Omental fat pad (tissue), 4 donors: Measurements from ENCODE around the gene ELFN1. TPM values are rescaled to one million over a fixed set of nuclear protein-coding genes. Genes with fewer than 3 reads are reported as not detected.
"Not testable (repeated sequence)": the region's sequence is repeated elsewhere in the genome, so short reads cannot be mapped to it uniquely, and the experiment has no call there.

Source experiments
- ATAC-seq: fragments of 150-250 bp; one replicate; pipeline ENCODE4 v1.9.1; 2016; ENCODE audit warnings: mild to moderate bottlenecking, moderate library complexity; ENCODE audit not compliant: low FRiP score
- DNase-seq: peaks from one replicate; pipeline ENCODE4 v3.0.0-alpha.2; 2019; ENCODE audit warnings: low spot score
- total RNA-seq, 4 donors: library from RNA; depleted of rRNA; stranded (reverse); fragments of >200 nt; gene quantifications; one replicate each; pipeline ENCODE4 v1.1.0, GENCODE V29; 2016
- TF ChIP-seq, protein P1 (sequence below), 3 donors: fragments of 450-650 bp; IDR thresholded peaks; one replicate each; pipeline ENCODE4 v1.5.1; 2016 to 2017; ENCODE audit warnings: antibody characterized with exemption in 3 of 3, mild to moderate bottlenecking in 3 of 3, moderate library complexity in 2 of 3

ELFN1 gene
- total RNA-seq, 4 donors from 2014 or later, result 3.8 to 6.0 (median 4.1) TPM

DNA sequence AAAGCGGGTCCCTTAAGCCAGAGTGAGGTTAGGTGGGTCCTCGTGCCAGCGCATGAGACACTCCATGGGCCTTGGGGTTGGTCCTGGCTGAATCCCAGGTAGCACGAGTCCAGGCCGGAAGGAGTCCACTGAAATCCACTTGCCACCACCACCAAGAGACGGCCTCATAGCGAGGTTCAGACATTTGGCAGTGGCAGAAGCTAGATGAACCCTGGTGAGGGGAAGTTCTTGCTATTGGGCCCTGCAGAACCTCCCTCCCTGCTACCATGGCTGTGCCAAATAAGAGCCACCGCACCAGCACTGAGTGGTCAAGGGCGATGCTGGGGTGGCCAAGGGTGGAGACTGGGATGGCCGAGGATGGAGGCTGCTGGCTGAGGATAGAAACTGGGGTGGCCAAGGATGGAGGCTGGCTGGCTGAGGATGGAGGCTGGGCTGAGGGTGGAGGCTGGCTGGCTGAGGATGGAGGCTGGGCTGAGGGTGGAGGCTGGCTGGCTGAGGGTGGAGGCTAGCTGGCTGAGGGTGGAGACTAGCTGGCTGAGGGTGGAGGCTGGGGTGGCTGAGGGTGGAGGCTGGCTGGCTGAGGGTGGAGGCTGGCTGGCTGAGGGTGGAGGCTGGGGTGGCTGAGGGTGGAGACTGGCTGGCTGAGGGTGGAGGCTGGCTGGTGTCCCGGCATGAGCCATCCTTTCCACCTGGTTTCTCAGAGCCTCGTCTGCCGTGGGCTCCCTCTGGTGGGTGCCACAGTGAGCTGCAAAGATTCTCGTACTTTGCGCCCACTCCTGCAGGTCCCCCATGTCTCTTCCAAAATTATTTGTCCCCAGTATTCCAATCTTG is 88.2 kb downstream of the ELFN1 start:
- ATAC-seq (peak; percentile 70), DNase-seq (no peak)
- TF ChIP-seq, protein P1, sequence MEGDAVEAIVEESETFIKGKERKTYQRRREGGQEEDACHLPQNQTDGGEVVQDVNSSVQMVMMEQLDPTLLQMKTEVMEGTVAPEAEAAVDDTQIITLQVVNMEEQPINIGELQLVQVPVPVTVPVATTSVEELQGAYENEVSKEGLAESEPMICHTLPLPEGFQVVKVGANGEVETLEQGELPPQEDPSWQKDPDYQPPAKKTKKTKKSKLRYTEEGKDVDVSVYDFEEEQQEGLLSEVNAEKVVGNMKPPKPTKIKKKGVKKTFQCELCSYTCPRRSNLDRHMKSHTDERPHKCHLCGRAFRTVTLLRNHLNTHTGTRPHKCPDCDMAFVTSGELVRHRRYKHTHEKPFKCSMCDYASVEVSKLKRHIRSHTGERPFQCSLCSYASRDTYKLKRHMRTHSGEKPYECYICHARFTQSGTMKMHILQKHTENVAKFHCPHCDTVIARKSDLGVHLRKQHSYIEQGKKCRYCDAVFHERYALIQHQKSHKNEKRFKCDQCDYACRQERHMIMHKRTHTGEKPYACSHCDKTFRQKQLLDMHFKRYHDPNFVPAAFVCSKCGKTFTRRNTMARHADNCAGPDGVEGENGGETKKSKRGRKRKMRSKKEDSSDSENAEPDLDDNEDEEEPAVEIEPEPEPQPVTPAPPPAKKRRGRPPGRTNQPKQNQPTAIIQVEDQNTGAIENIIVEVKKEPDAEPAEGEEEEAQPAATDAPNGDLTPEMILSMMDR (IDR thresholded peaks at IDR 0.05), result no peak

DNA sequence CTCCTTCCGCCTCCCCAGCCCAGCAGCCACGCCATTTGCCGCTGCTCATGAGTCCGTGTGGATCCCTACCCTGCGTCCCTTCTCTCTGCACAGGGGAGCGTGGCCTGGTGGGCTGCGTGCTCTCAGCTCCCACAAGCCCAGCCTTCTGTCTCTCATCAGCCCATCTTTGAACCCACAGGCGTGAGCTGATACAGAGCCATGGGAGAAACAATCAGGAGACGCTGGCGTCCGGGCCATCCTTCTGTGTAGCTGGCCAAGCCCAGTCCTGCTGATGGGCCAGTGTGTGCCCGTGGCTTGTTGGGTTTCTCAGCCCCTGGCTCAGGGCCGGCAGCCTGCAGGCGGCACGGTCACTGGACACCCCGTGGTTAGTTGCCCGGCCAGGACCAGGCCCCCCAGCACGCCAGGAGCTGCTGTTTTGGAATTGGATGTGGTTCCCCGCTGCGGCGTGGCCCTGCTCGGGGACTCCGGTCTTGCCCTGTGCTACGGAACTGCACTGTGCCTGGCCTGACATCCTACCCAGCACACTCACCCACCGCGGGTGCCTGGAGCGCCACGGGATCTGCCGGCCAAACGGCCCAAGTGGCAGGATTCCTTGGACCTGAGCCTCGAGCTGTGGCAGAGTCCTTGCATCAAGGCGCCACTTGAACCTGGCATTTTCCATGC is 88.9 kb downstream of the ELFN1 start:
- TF ChIP-seq, protein P1 (IDR thresholded peaks at IDR 0.05), result no peak
- ATAC-seq (no peak), DNase-seq (no peak)

DNA sequence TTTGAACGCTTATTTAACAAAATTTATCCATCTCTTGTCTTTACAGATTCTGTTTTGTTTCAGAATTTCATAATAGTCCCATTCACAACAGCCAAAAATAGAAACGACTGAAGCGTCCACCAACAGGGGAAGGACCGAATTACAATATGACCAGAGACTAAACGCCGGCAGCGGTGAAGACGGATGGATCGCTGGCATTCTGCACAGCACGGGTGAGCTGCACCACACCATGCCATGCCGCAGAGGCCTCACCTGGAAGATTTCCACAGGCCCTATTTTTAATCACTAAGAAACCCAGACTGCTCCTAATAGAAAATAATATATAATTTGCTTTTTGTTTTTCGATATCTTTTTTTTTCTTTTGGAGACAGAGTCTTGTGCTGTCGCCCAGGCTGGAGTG is 91.0 kb downstream of the ELFN1 start:
- TF ChIP-seq, protein P1 (IDR thresholded peaks at IDR 0.05), result no peak
- DNase-seq (no peak), ATAC-seq (no peak)

DNA sequence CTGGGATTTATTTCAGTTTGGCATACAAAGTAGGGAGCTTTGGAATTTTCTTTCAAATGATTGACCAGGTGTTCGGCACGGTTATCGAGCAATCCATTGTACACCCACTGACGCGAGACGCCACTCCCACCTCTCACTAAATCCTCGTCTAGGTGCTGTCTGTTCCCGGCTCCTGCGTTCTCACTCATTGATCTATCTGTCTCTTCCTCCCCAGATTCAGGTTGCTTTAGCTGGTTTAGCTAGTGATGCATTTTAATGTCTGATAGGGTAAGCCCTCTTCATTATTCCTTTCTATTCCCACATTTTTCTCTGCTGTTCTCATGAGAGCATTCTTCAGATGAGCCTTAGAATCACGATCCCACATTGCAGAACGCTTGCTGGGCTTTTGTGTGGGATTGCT is 91.7 kb downstream of the ELFN1 start:
- no peak for DNase-seq
- no peak for ATAC-seq
- TF ChIP-seq, protein P1 (IDR thresholded peaks at IDR 0.05), result no peak

DNA sequence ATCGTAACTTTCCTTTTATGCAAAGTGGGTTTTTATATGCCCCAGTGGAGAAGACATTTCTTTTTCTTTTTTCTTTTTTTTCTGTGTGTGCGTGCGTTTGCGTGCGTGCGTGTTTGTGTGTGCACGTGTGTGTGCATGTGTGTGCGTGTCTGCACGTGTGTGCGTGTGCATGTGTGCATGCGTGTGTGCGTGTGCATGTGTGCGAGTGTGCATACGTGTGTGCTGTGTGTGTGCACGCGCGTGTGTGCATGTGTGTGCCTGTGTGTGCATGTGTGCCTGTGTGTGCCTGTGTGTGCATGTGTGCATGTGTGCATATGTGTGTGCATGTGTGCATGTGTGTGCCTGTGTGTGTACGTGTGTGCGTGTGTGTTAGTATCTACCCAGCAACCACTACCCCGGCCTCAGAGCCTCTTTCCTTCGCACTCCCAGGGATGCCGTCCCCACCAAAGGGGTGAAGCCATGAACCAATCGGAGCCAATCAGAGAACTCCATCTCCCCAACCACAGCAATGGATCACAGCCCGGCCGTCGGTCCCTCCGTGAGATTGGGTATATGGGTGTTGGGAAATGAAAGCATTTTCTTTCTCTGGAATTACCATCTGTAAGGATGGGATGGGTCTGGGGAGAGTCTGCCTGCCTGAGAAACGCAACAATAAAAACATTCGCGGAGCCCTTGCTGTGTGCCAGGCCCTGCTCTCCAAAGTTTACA is 92.3 kb downstream of the ELFN1 start:
- no peak for DNase-seq
- no peak for ATAC-seq
- TF ChIP-seq, protein P1 (IDR thresholded peaks at IDR 0.05), result no peak

DNA sequence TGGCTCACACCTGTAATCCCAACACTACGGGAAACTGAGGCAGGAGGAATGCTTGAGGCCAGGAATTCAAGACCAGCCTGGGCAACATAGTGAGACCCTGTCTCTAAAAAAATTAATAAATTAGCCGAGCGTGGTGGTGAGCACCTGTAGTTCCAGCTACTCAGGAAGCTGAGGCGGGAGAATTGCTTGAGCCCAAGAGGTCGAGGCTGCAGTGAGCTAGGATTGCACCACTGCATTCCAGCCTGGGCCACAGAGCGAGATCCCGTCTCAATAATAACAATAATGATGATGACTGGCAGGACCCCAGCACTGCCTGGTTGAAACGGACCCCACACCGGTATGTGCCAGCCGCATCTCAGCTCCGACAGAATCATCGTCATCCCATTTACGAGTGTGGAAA is 93.0 kb downstream of the ELFN1 start:
- ATAC-seq (no peak), DNase-seq (no peak)
- TF ChIP-seq, protein P1 (IDR thresholded peaks at IDR 0.05), result no peak

DNA sequence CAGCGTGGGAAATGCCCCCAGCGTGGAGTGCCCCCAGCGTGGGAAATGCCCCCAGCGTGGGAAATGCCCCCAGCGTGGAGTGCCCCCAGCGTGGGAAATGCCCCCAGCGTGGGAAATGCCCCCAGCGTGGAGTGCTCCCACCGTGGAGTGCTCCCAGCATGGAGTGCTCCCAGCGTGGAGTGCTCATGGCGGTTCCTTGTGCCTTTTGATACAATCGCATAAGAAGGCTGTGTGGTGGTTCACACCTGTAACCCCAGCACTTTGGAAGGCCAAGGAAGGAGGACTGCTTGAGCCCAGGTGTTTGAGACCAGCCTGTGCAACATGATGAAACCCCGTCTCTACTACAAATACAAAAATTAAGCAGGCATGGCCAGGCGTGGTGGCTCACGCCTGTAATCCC is 93.8 kb downstream of the ELFN1 start:
- not testable (repeated sequence) for DNase-seq, ATAC-seq
